Measurements from ENCODE around the gene OR5A2.

- TF ChIP-seq POLR2A (IDR thresholded peaks at IDR 0.05) (no peak), CTCF (IDR thresholded peaks at IDR 0.05) (no peak)
Measured at GRCh38 chr11:59418156-59418555, 8.1 kb downstream of the OR5A2 start.
